NOMO-1 (cell line): ENCODE data around the gene IL4I1.

Source experiments
- DNase-seq, 2 experiments: peaks; one replicate each; lab custom pipeline; 2025; ENCODE audit not compliant: unreplicated experiment in 2 of 2; lab: John Stamatoyannopoulos, UW

IL4I1 gene

DNA sequence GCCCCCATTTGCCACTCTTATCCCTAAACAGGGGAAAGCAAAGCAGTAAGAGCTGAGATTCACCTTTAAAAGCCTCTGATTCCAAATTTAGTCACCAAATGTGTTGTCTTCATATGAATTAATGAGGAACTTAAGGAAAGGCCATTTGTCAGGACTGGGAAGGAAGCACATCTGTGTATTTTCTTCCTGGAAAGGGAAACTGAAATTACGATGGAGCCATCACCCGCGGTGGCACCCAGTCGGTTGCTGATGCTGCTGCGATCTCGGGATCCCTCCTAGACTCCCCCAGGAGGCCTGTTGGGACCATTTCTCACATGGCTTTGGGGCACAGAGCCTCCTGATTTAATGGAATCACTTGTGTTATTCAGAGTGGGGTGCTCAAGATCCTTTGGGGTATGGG, 7.4 kb upstream of the IL4I1 start:
- DNase-seq, result no peak

DNA sequence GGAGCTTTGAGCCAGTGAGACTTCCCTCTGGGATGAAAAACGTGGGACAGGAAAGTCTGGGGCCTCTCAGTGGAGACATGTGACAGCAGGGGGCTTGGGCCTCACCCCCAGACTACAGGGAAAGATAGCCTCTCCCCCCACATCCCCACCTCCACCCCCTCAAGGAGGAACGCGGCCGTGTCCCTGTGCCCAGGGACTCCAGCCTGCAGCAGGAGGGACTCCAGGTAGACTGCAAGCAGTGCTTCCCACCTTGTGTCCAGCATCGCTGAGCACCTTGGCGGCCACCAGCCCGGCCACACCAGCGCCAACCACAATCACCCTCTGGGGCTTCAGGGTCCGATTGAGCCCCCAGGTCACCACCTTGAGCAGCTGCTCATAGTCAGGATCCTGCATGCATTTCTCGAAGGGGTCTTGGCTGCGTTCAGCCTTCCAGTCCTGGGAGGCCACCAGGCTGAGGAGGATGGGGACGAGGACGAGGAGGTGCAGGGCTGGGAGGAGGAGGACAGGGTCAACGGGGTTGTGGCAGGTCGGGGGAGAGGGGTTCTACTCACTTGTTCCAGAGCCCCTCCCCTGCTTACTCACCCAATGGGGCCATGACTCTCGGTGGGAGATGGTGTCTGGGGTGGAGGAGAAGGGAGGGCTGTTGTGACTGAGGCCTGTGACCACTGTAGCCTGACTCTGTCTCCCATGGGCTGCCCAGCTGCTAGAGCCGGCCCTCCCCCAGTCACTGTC, 955 bp downstream of the IL4I1 start:
- no peak for DNase-seq

DNA sequence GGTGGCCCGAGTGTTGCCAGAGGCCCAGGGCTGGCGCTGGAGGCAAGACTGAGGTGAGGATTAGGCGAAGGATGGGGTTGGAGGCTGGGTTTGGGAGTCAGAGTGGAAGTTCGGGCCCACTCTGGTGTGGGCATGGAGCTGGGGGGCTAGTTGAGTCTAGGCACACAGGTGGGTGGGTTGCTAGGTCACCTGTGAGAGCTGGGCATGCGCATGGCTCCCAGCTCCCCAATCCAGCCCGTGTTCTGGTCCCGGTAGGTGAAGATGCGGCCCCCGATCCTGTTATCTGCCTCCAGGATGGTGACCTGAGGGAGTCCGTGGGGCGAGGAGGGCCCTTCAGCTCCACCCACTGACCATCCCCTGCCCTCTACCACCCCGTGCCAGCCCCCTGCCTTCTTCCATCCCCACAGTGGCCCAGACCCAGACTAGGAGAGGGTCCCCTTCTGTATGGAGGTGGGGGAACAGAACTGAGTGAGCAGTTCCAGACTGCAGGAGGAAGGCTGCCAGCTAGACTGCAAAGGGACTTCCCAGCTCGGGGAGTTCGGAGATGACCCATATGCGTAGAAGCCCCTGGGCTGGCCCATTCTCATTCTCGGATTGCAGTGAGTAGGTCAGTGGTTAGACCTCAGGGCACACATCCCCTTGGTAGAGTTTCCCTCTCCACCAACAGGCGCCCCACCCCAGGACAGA, 1.7 kb downstream of the IL4I1 start:
- DNase-seq, result no peak

DNA sequence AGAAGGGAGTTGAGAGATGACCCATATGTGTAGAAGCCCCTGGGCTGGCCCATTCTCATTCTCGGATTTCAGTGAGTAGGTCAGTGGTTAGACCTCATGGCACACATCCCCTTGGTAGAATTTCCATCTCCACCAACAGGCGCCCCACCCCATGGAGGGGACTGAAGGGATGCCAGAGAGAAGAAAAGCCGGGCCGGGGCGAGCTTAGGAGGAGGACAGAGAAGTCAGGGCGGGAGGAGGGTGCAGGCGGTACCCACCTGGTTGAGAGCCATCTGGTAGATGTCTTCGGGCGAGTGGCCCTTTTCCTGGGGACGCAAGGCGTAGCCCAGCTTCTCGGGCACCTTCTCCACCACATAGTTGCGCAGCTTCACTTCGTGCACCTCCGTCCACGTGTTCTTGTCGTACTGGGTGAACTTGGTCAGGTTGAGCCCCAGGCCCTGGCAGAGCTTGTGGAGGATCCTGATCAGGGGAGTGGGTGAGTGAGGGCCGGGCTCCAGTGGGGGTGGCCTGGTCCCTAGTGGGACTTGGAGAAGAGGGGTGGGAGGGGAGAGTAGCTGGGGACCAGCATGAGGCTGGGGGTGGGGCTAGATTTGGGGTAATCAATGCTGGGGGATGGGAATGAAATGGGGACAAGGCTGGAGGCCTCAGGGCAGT, 2.5 kb downstream of the IL4I1 start:
- DNase-seq, result no peak

DNA sequence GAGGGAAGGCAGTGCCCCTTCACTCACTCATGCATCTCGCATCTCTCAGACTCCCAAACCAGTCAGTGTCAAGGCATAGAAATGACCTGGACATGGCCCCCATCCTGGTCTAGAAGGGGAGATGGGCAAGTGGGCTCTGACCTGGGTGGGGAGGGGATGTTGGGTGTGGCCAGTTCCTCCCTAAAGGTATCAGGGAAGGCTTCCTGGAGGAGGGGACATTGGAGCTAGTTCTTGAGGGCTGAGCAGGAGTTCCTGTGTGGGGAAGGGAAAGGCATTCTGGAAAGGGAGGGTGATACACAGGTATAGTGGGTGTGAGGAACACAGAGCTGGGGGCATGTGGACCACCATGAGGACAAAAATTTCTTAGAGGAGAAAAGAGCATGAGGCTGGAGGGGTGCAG, 4.0 kb downstream of the IL4I1 start:
- DNase-seq, result no peak

DNA sequence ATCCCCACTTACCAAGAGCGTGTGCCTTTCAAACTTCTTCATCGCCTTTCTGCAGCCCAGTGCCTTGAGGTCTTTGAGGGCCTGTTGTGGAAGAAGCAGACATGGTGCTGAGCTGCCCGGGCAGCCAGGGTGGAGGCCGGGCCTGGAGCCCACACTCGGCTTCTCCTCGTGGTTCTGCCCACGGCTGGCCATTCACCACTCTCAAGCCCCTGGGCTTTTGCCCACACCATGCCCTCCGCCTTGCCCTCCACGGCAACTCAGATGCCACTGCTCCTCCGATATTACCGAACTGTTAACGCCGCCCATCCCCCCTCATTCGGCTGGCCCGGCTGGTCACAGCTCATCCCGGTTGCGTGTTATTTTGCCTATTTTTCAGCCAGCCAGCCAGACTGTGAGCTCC, 5.3 kb downstream of the IL4I1 start:
- DNase-seq, result no peak

DNA sequence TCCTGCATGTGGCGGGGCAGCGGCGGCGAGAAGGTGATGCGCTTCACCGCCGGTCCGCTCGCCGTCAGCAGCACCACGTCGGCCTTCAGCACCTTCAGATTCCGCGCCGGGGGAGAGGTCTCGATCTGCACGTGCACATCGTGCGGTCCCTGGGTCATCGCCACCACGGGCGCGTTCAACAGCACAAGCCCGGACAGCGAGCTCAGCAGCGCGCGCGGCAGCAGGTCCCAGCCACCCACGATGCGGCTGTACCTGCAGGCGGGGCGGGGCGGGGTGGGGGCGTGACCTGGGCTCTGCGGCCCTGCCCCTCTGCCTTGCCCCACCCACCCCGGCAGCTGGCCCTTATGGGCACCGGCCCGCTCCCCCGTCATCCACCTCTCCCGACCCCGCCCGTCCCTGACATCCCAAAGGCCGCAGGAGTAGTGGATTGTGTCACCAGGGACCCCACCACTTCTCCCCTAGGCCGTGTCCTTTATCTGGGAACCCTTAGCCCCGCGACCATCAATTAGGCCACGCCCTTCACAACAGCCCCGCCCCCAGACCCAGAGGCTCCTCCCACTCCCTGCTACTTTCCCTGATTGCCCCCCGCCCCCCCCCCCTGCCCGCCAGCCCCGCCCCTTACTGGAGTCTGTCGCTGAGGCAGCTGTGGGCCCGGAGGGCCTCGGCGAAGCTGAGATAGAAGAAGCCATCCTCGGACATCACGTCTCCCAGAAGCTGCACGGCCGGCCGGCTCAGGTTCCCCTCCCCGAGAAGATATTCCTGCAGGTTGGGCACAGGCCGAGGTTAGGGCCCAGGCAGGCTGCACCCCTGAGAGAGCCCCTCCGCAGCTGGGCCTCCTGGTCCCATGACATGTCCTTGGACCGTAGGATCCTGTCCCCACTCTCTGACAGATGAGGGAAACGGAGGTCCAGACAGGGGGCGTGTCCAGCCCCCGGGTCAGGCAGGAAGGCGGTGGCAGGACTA, 6.1 kb downstream of the IL4I1 start:
- DNase-seq, result no peak

DNA sequence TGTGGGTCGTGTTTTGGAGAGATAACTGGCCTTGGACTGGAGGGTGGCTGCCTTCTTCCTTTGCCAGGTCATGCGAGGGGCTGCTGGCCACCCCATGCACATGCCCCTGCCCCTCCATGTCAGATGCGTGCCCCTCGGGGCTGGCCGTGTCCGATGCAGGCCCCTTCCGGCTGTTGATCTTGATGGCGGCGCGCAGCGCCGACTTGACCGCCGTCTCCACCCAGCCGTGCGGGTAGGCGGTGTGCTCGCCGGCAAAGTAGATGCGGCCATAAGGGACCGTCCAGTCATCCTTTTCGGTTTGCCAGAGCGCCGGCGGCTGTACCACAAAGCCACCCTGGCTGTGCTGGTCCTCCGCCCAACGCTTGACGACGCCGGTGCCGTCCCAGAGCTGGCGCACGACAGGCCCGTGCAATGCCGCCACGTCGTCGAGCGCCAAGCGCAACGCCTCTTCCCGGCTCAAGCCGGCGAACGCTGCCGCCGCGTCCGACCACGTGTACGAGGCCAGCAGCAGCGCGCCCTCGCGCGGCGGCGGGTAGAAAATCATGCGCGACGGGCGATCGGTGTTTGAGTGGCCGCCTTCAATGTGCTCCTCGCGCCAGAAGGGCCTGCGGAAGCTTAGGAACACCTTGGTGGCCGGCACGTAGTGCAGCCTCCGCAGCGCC, 6.9 kb downstream of the IL4I1 start:
- no peak for DNase-seq

DNA sequence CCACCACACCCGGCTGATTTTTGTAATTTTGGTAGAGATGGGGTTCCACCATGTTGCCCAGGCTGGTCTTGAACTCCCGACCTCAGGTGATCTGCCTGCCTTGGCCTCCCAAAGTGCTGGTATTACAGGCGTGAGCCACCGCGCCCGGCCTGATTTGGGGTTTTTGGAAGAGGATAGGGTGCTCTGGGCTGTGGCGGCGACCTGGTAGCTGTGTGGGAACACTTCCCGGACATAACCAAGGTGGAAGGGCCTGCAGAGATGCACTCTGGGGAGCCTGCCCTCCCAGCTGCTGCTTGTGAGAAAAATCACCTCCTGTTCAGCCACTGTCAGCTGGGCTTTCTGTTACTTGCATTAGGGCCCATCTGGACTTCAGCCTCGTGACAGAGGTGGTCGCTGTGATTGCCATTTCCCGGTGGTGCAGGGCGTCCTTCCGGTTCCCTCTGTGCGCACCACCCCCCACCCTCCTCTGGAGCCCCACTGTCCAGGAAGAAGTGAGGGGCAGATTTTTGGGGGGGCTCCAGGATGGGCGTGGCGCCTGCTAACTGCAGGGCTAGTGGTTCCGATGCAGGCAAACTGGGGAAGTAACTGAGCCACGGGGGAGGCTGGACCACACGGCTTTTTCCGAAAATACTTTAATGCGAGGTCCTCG, 7.5 kb downstream of the IL4I1 start:
- no peak for DNase-seq

DNA sequence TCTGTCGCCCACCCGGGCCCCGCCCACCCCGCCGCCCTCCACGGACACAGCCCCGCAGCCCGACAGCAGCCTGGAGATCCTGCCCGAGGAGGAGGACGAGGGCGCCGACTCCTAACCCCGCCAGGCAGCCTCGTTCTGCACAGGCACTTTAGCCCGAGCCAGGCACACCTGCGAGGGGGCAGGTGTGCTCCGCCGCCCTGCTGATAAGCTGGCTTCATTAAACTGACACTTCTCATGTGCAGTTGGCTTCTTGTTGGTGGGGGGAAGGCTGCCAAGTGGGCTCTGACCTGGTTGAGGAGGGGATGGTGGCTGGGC, 8.2 kb downstream of the IL4I1 start:
- no peak for DNase-seq

DNA sequence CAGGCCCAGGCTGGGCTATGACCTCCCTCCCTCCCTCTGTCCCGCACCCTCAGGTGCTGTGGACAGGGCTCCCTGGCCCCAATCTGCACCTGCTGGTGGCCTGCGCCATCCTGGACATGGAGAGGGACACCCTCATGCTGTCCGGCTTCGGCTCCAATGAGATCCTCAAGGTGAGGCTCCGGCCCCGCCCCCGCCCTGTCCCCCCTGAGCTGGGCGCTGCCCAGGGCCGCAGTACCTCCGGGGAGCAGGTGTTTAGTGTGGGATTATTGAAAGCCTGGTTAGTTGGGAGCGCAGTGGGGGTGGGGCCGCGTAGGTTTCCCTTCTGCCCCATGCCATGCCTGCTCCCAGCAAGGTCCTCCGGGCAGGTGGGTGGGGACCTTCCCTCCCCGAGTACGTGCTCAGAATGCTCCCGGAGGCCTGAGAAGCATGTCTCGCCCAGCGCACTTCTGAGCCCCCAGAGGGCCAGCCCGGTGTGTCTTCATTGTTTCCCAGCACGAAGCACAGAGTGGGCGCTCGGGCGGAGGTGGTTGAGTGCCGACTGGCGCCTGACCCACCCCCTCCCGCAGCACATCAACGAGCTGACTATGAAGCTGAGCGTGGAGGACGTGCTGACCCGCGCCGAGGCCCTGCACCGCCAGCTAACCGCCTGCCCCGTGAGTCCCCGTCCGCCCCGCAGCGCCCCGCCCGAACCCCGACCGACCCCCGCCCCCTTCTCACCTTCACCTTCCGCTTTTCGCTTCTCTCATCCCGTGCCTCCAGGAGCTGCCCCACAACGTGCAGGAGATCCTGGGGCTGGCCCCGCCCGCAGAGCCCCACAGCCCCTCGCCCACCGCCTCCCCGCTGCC, 8.8 kb downstream of the IL4I1 start:
- DNase-seq, result no peak

DNA sequence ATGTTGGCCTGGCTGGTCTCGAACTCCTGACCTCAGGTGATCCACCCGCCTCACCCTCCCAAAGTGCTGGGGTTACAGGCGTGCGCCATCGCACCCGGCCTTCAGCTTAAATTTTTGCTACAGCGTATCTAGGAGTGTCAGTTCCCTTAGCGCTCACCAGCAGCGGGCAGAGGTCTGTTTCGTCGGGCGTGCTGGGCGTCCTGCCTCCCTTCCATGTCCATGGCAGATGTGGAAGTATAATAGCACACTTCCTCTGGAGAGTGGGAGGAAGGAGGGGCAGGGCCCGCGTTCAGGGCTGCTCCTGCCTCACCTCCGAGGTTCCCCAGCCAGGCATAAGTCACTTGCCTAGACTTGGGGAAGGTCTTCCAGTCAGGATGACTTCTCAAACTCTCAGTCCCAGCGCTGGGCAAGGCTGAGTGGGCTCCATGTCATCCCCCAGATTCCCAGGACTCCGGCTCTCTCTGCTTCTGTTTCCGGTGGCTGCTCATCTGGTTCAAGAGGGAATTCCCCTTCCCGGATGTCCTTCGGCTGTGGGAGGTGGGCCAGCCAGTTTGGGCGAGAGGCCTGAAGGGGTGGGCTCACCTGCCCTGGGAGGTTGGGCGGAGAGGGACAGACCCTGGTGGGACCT, 9.5 kb downstream of the IL4I1 start:
- no peak for DNase-seq

DNA sequence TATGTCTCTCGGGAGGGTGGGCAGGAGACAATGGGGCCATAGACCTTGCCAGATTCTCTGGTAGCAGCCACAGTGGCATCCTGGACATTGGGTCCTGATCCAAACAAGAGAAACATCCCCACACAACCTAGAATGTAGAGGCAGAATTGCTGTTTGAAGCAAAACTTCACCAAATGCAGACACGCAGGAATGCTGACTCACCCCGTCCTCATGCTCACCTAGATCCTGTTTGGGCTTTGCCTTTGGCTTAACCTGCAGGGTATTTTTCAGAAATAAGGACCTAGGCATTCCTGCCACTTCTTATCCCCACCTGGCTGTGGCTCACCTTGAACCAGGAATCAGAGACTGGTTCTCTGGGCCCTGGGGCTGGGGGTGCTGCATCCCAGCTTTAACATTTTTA, 11.9 kb downstream of the IL4I1 start:
- no peak for DNase-seq

DNA sequence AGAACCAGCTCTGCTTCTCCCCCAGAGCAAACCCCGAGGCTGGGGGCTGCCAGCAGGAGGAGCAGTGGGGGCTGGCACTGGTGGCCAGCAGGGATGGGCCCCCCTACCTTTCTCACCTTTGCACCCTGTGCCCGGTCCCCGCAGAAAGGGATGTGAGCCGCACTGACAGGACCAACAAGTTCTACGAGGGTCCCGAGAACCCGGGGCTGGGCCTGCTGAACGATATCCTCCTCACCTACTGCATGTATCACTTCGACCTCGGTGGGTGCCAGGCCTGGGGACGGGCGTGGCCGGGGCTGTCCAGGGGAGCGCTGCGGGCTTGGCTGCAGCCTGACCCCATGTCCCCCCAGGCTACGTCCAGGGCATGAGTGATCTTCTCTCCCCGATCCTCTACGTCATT, 12.6 kb downstream of the IL4I1 start:
- DNase-seq, result no peak

DNA sequence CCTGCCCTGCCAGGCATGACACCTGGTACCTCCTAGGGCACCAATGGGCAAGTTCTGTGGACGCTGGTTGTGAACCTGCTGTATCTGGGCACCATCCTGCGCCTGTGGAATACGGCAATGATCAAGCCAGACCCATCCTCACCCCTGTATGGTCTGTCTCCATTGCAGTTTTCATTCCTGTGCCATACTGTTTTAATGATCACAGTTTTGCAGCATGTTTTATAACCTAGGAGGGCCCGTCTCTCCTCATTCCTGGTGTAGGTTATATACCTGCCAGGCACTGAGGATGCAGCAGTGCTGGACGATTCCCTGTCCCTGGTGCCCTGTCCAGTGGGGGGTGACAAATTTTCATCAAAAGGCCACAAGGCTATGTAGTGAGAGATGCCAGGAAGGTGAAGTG, 13.6 kb downstream of the IL4I1 start:
- no peak for DNase-seq

DNA sequence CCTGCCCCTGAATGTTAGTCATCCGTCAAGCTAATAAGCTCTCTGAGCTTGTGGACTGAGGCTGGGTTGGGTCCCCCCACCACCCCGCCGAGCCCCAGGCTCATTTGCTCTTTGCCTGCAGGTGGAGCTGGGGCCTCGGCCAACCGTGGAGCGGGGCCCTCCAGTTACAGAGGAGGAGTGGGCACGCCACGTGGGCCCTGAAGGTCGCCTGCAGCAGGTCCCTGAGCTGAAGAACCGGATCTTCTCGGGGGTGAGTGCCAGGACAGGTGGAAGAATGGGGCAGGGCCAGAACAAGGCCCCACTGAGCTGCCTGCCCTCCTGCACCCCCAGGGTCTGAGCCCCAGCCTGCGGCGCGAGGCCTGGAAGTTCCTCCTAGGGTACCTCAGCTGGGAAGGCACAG, 14.0 kb downstream of the IL4I1 start:
- no peak for DNase-seq

DNA sequence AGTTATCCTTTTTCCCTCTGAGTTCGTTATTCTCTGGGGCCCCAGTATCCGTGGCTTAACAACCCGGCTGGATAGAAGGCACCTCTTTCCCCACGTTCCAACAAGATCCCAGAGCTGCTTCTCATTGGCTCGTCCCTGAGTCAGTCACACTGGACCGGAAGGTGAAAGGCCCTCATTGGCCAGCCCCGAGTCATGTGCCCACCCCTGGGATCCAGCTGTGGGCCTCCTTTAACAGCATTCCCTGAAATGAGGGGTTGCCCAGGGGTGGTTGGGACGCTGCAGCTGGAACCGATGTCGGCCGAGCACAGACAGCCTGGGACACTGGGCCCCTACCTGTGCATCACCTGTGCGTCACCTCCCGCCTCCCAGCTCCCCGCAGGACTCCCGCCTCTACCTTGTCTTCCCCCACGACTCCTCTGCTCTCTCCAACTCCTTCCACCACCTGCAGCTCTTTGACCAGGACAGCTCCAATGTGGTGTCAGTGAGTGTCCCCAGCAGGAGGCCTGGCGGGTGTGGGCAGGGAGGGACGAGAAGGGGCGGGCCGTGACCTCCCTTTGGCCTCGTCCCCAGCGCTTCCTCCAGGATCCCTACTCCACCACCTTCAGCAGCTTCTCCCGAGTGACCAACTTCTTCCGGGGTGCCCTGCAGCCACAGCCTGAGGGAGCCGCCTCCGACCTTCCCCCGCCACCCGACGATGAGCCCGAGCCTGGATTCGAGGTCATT, 14.9 kb downstream of the IL4I1 start:
- DNase-seq, result no peak

DNA sequence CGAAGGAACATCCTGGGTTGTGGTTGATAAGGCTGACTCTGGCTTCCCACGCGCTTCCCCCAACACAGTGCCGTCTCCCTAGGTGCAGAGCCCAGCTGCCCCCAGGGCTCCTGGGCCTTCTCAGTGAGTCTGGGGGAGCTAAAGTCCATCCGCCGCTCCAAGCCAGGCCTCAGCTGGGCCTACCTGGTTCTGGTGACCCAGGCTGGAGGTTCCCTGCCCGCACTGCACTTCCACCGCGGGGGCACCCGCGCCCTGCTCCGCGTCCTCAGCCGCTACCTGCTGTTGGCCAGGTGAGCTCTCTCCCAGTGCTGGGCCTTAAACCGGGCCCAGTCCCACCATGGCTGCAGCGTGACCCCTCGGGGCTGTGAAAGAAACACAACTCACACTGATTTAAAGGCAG, 15.5 kb downstream of the IL4I1 start:
- DNase-seq, result no peak
